ACC112 (cell line): Measurements from ENCODE around the gene BFSP1.

Experiments
- H2AFZ ChIP-seq: fragments of 200-600 bp; sonication (generic); one replicate; pipeline ENCODE4 v1.6.0; 2017; ENCODE audit warnings: antibody characterized with exemption, low read length; ENCODE audit not compliant: unreplicated experiment
- H3K27ac ChIP-seq: fragments of 200-600 bp; sonication (generic); 2 replicates; pipeline ENCODE4 v1.5.1; 2014; ENCODE audit warnings: low read depth, mild to moderate bottlenecking, antibody characterized with exemption, low read length, moderate library complexity
- H3K27me3 ChIP-seq: fragments of 200-600 bp; sonication (generic); 2 replicates; pipeline ENCODE4 v1.6.1; 2014; ENCODE audit warnings: mild to moderate bottlenecking, antibody characterized with exemption, low read length, moderate library complexity, mixed read lengths; ENCODE audit not compliant: insufficient read depth
- H3K36me3 ChIP-seq: fragments of 200-600 bp; sonication (generic); 2 replicates; pipeline ENCODE4 v1.6.1; 2016; ENCODE audit warnings: mild to moderate bottlenecking, antibody characterized with exemption, low read length, moderate library complexity, mixed read lengths; ENCODE audit not compliant: insufficient read depth
- H3K4me1 ChIP-seq: fragments of 200-600 bp; sonication (generic); one replicate; pipeline ENCODE4 v1.6.1; 2016; ENCODE audit warnings: low read length, mixed read lengths; ENCODE audit not compliant: insufficient read depth, unreplicated experiment, control insufficient read depth
- H3K4me3 ChIP-seq: fragments of 200-600 bp; sonication (generic); 2 replicates; pipeline ENCODE4 v1.5.1; 2014; ENCODE audit warnings: mild to moderate bottlenecking, low read depth, low read length
- H3K79me2 ChIP-seq: fragments of 200-600 bp; sonication (generic); one replicate; pipeline ENCODE4 v1.6.0; 2016; ENCODE audit warnings: low read length; ENCODE audit not compliant: control insufficient read depth, unreplicated experiment, insufficient read depth

The BFSP1 gene

GRCh38 chr20:17497821-17498580 is 33.2 kb downstream of the BFSP1 start:
- H3K27me3 ChIP-seq: no peaks in the 10 kb centered on the region; the same call in 1 of the 2 replicates
- no peaks in the 10 kb centered on the region for H3K79me2 ChIP-seq
- no peak overlapping the region for H2AFZ ChIP-seq
- no peak overlapping the region for H3K27ac ChIP-seq
- no peaks in the 10 kb centered on the region for H3K36me3 ChIP-seq
- peaks cover 4% of the 10 kb centered on the region for H3K4me1 ChIP-seq
- no peak overlapping the region for H3K4me3 ChIP-seq

- Histone ChIP-seq H3K79me2 (no peaks in the 10 kb centered on the region), H3K4me3 (no peak overlapping the region), H3K27me3 (no peaks in the 10 kb centered on the region; the same call in 1 of the 2 replicates)
These were observed 35.4 kb downstream of the BFSP1 start for GRCh38 chr20:17495826-17496225.

GRCh38 chr20:17494201-17494600 is 37.0 kb downstream of the BFSP1 start:
- Histone ChIP-seq H3K4me3 (no peak overlapping the region), H3K36me3 (no peaks in the 10 kb centered on the region), H3K27ac (no peak overlapping the region), H3K27me3 (peaks cover 14% of the 10 kb centered on the region), H3K79me2 (no peaks in the 10 kb centered on the region), H2AFZ (no peak overlapping the region), H3K4me1 (peaks cover 4% of the 10 kb centered on the region)

More at GRCh38 chr20:17495826-17496225, 35.4 kb downstream of the BFSP1 start:
- no peak overlapping the region for H2AFZ ChIP-seq
- no peaks in the 10 kb centered on the region for H3K36me3 ChIP-seq
- peaks cover 4% of the 10 kb centered on the region for H3K4me1 ChIP-seq
- H3K27ac ChIP-seq: no peak overlapping the region

- no peaks in the 10 kb centered on the region for H3K36me3 ChIP-seq
- H2AFZ ChIP-seq: no peak overlapping the region
- no peak overlapping the region for H3K4me3 ChIP-seq
- H3K79me2 ChIP-seq: no peaks in the 10 kb centered on the region
- no peak overlapping the region for H3K27ac ChIP-seq
- peaks cover 24% of the 10 kb centered on the region for H3K27me3 ChIP-seq
- H3K4me1 ChIP-seq: peaks cover 4% of the 10 kb centered on the region
These were observed 38.0 kb downstream of the BFSP1 start for GRCh38 chr20:17493173-17493572.

GRCh38 chr20:17491488-17491887 is 39.7 kb downstream of the BFSP1 start:
- H3K79me2 ChIP-seq: no peaks in the 10 kb centered on the region
- H2AFZ ChIP-seq: no peak overlapping the region
- no peak overlapping the region for H3K4me3 ChIP-seq
- H3K27me3 ChIP-seq: peaks cover 37% of the 10 kb centered on the region
- H3K36me3 ChIP-seq: no peaks in the 10 kb centered on the region
- H3K4me1 ChIP-seq: no peaks in the 10 kb centered on the region
- H3K27ac ChIP-seq: no peak overlapping the region

GRCh38 chr20:17491041-17491440 is 40.1 kb downstream of the BFSP1 start:
- Histone ChIP-seq H2AFZ (no peak overlapping the region), H3K4me3 (no peak overlapping the region), H3K27ac (no peak overlapping the region), H3K79me2 (no peaks in the 10 kb centered on the region), H3K27me3 (peaks cover 42% of the 10 kb centered on the region), H3K36me3 (no peaks in the 10 kb centered on the region), H3K4me1 (no peaks in the 10 kb centered on the region)

- no peak overlapping the region for H3K4me3 ChIP-seq
- no peaks in the 10 kb centered on the region for H3K36me3 ChIP-seq
- no peaks in the 10 kb centered on the region for H3K4me1 ChIP-seq
- H3K79me2 ChIP-seq: no peaks in the 10 kb centered on the region
- peaks cover 47% of the 10 kb centered on the region for H3K27me3 ChIP-seq
- no peak overlapping the region for H3K27ac ChIP-seq
- no peak overlapping the region for H2AFZ ChIP-seq
These were observed 40.7 kb downstream of the BFSP1 start for GRCh38 chr20:17490501-17490900.

GRCh38 chr20:17488916-17489600 is 42.1 kb downstream of the BFSP1 start:
- no peak overlapping the region for H2AFZ ChIP-seq
- H3K79me2 ChIP-seq: no peaks in the 10 kb centered on the region
- H3K4me3 ChIP-seq: no peak overlapping the region
- no peaks in the 10 kb centered on the region for H3K4me1 ChIP-seq
- H3K27me3 ChIP-seq: peaks cover 59% of the 10 kb centered on the region
- H3K27ac ChIP-seq: no peak overlapping the region
- no peaks in the 10 kb centered on the region for H3K36me3 ChIP-seq

- peaks cover 77% of the 10 kb centered on the region for H3K27me3 ChIP-seq
- H3K4me1 ChIP-seq: no peaks in the 10 kb centered on the region
- H3K4me3 ChIP-seq: no peak overlapping the region
- no peaks in the 10 kb centered on the region for H3K36me3 ChIP-seq
- no peak overlapping the region for H3K27ac ChIP-seq
- H3K79me2 ChIP-seq: no peaks in the 10 kb centered on the region
- H2AFZ ChIP-seq: no peak overlapping the region
These were observed 46.2 kb downstream of the BFSP1 start for GRCh38 chr20:17485017-17485416.

GRCh38 chr20:17482536-17482935 is 48.6 kb downstream of the BFSP1 start:
- no peaks in the 10 kb centered on the region for H3K36me3 ChIP-seq
- H3K4me1 ChIP-seq: no peaks in the 10 kb centered on the region
- H3K79me2 ChIP-seq: no peaks in the 10 kb centered on the region
- no peak overlapping the region for H3K27ac ChIP-seq
- peaks cover 56% of the 10 kb centered on the region for H3K27me3 ChIP-seq
- H3K4me3 ChIP-seq: no peak overlapping the region
- H2AFZ ChIP-seq: no peak overlapping the region

GRCh38 chr20:17481661-17482060 is 49.5 kb downstream of the BFSP1 start:
- no peak overlapping the region for H3K4me3 ChIP-seq
- H3K27ac ChIP-seq: no peak overlapping the region
- peaks cover 51% of the 10 kb centered on the region for H3K27me3 ChIP-seq
- no peak overlapping the region for H2AFZ ChIP-seq
- no peaks in the 10 kb centered on the region for H3K36me3 ChIP-seq
- no peaks in the 10 kb centered on the region for H3K4me1 ChIP-seq
- no peaks in the 10 kb centered on the region for H3K79me2 ChIP-seq
